VCaP (cell line): ENCODE results near the gene TRMT1.

Source experiments
- H3K27ac ChIP-seq: fragments of 450-650 bp; 2 replicates; pipeline ENCODE4 v1.5.1; 2017
- TF ChIP-seq, protein P1 (sequence below): fragments of 450-650 bp; conservative IDR thresholded peaks from 2 replicates; pipeline ENCODE4 v1.5.1; 2017; ENCODE audit warnings: mild to moderate bottlenecking, moderate library complexity

TRMT1 gene

DNA sequence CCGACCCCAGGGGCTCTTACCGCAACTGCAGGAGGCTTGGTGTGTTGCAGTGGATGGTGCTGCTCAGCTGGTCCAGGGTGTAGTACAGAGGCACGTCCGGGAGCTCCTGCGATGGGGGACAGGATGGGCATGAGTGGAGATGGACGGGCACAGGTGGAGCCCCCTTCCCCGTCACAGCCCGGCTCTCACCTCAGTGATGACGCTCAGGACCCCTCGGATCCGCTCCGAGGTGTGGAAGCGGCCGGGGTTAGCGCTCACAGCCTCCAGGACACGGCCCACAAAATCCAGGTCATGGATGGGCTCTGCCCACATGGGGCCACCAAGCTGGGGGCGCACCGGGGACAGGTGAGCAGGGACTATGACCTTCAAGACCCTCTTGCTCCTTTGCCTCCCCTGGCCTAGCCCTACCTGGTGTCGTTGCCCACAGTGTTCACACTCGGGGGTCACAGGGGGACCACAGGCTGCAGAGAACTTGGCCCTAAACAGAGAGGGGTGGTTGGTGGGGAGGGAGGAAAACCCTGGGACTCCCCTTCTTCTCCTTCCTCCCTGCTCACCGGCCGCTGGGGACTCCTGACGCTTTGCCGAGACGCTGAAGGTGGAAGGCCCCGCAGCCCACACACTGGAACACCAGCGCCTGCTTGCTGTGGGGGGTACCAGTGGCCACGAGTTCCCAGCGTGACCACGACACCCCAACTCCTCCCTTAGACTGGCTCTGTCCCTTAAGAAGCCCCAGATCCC lies 7.0 kb downstream of the TRMT1 start:
- no peak overlapping the region for H3K27ac ChIP-seq
- TF ChIP-seq, protein P1, sequence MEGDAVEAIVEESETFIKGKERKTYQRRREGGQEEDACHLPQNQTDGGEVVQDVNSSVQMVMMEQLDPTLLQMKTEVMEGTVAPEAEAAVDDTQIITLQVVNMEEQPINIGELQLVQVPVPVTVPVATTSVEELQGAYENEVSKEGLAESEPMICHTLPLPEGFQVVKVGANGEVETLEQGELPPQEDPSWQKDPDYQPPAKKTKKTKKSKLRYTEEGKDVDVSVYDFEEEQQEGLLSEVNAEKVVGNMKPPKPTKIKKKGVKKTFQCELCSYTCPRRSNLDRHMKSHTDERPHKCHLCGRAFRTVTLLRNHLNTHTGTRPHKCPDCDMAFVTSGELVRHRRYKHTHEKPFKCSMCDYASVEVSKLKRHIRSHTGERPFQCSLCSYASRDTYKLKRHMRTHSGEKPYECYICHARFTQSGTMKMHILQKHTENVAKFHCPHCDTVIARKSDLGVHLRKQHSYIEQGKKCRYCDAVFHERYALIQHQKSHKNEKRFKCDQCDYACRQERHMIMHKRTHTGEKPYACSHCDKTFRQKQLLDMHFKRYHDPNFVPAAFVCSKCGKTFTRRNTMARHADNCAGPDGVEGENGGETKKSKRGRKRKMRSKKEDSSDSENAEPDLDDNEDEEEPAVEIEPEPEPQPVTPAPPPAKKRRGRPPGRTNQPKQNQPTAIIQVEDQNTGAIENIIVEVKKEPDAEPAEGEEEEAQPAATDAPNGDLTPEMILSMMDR, result no peak

DNA sequence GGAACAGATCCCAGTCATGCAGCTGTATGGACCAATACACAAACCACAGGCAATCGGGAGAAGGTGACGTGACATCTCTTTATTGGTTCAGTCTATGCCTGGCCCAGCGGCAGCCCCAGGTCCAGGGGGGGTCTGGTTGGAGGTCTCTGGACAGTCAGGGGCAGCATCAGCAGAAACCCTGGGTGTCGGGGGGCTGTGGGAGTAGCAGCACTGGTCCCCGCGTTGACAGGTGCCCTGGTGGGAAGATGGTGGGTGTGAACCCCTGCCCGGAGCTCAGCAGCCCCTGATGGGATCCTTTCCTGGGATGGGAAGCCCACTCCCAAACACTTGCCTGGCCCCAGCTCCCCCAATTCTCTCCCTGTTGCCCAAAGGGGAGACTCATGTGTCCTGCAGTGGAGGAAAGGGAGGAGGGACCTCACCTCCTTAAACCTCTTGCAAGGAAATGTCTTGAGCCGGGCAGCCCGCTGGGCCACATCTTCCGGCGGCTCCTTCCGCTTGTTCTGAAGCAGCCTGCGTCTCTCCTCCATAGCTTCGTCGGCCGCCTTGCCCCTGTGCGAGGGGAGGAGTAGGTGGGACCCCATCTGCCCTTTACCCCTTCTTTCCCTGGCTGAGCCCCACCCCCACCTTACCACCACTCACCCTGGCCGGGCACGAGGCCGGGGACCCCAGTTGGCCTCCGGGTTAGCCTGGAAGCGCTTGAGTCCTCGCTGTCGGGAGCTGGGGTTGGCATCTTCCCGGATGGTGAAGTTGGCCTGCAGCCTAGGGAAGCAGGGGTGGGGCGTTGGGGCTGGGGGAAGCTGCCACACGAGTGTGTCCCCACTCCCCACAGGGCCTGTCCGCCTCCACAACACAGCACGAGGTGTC lies 11.5 kb downstream of the TRMT1 start:
- TF ChIP-seq, protein P1, result 0 out of 2 replicates have a peak, but pooled peaks have one; percentile 4
- H3K27ac ChIP-seq, result no peak overlapping the region

DNA sequence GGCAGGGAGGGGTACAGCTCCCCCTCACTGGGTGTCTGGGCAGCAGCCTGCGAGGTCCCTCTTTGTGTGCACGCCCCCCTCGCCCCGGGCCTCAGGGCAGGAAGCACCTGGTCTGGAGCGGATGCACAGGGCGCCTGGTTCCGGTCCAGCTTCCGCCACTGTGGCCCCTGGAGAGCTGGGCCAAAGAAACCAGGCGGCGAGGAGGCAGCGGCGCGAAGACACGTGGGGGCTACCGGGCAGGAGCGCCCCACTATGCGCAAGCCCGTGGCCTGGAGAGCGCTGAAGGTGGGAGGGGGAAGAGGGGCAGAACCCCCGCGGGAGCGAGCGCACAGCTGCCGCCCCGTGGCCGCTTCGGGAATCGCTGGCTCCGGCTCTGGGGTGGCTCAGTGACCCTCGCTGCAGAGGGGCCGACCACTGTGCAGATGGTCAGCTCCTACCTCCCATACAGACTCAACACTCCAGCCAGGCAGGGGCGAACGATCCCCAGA lies 12.1 kb downstream of the TRMT1 start:
- no peak overlapping the region for H3K27ac ChIP-seq
- TF ChIP-seq, protein P1, result peak; percentile 55

DNA sequence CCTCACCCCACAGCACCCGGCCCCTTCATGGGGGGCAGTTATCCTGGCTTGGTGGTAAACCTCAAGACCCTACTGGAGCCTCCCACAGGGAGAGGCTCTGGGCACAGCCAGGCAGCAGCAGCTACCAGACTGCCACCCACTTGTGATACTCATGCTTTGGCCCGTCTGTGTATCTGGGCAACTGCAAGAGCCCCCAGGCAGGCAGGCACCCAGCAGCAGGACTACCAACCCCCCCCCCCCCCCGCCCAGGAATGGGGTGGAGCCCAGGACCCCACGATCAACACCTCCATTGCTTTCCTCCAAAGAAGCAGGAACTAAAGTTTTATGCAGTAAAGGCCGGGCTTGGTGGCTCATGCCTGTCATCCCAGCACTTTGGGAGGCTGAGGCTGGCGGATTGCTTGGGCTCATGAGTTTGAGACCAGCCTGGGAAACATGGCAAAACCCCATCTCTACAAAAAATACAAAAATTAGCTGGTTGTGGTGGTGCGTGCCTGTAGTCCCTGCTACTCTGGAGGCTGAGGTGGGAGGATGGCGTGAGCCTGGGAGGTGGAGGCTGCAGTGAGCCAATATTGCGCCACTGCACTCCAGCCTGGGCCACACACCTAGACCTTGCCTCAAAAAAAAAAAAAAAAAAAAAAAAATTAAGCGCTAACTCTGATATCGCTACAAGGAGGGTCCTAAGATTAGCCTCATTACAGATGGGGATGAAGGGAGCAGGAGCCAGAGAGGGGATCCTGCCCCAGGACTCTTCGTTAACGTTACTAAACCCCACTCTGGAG lies 12.8 kb downstream of the TRMT1 start:
- H3K27ac ChIP-seq, result peak overlapping the region; percentile 78; the same call in 1 of the 2 replicates
- TF ChIP-seq, protein P1, result no peak

DNA sequence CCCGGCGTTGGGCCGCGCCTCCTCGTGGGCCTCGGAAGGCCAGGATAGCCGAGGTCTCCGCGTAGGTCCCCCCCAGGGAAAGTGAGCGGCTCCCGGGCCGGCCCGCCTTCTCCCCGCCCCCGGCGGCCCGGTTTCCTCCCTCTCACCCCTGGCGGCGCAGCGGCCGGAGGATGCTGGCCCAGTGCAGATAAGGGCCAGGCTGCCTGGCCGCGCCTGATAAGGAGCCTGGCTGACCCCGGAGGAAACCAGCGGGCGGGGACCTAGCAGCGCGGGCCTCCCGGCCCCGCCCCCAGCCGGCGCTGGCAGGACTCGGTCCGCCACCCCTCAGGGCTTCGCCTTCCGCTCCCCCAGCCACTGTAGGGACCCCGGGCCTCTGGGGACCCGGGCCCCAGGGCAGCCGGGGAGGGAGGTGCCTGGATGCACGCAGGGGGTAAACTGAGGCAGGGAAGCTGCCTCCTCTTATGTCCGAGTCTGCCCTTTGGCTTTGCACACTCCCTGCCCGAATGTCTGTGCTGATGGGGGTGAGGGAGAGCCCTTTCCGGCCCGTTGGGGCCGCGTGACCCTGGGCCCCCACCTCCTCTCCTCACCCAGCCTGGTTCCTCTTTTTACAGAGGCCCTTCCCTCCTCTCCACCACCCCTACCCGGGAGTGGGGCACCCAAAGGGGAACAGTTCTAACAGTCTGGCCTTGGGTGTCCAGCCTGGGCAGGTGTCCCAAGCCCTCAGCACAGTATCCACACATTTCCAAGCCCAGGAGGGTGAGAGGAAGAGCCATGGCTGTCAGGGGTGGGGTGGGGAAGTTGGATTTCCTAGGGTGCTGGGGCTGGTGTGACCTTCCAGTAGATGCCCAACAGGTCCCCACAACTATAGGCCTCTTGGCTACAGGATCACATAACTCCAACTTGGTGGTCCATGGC lies 13.6 kb downstream of the TRMT1 start, which contains the start of gene LYL1:
LYL1 (minus strand) TSS at position 193 of the 915 bp plus-strand sequence. CDS start 1,687 bp downstream, outside the sequence.
- TF ChIP-seq, protein P1, result no peak
- peak within 1 kb of the TSS; percentile 78 for H3K27ac ChIP-seq

DNA sequence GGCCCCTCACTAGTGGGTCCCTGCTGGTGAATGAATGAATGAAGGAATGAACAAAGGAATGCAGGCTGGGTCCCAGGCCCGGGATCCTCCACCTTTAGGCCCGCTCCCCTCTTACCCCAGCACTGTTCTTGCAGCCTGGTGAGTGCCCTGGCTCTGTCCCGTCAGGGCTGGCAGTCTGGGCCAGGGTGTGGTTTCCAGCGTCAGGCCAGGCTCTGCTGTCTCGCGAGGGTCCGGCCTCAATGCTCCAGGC lies 14.2 kb downstream of the TRMT1 start:
- peak overlapping the region; percentile 78 for H3K27ac ChIP-seq
- TF ChIP-seq, protein P1, result no peak
